Endometrial microvascular endothelial cells (primary cell): ENCODE data around the gene MAP4K3. TPM values are rescaled to one million over a fixed set of nuclear protein-coding genes. Genes with fewer than 3 reads are reported as not detected.
"Not testable (repeated sequence)": the region's sequence is repeated elsewhere in the genome, so short reads cannot be mapped to it uniquely, and the experiment has no call there.

ENCODE experiments used
- in situ Hi-C: cut with HindIII; loops from 2 replicates; pipeline ENCODE4 v1.10.0; 2017; ENCODE audit warnings: low sequenced_read_pairs, low pct_unique_long_range_greater_than_20kb; ENCODE audit errors: inconsistent ontology term
- total RNA-seq: library from RNA; depleted of rRNA; stranded (reverse); fragments of >200 nt; gene quantifications from one replicate; pipeline ENCODE4 v1.2.3, GENCODE V29; 2015; ENCODE audit errors: inconsistent ontology term

Gene MAP4K3
- total RNA-seq, 1 donor from 2014 or later, result 12.4 TPM

DNA sequence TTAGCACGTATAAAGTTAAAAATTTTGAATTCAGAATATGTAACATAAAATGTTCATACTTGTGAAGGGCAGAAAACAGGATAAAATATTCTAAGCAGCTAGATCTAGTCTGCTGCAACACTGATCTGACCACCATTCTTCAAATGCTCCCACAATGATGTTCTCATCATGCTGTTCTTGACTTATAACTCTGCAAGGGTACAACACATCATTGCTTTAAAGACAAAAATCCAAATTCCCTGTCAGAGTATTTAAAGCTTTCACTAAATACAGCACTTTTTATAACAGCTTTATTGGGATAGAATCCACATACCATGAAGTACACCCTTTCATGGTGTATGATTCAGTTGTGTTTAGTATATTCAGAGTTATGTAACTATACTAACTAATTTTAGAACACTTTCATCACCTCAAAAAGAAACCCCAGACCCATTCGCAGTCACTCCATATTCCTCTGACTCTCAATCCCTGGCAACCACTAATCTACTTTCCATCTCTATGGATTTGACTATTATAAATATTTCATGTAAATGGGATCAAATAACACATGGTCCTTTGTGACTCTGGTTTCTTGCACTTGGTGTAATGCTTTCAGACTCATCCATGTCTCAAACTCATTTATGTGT lies 56.4 kb downstream of the MAP4K3 start:
- in situ Hi-C loops, result no loop called here

DNA sequence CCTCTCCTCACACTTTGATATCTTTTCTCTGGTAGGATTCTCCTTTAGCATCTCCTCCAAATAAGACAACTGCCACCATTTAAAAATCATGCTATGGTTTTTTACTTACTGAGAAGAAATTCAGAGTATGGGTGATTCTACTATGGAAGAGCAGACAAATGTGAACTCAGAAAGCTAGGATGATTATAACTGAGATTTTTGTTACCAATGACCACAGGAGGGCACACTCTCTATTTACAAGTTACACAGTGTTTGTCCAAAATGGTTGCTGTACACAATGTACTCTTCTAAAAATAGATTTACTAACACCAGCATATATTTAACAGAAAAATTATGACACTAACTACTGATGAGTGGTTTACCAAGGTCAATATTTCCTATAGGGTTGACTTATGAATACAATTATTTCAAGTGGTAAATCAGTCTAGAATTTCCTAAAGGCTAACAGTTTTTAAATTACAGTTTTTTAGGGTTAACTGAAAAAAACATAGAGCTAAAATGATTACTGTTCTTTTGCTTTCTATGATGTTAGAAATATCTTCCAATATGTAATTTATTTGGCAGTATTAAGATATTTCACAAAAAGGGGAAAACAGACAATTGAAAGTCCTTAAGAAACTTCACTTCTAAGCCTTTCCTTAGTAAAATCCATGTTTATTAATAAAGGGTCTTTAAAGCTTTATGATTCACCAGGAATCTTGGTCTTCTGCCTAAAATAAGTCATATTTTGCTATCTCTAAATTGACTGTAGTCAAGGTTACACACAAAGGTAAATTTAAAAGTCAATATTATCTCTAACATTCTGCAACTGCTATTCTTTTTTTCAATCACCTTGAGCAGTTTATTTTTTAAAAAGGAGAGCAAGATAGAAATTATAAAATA lies 57.2 kb downstream of the MAP4K3 start:
- in situ Hi-C loops, result no loop called here

DNA sequence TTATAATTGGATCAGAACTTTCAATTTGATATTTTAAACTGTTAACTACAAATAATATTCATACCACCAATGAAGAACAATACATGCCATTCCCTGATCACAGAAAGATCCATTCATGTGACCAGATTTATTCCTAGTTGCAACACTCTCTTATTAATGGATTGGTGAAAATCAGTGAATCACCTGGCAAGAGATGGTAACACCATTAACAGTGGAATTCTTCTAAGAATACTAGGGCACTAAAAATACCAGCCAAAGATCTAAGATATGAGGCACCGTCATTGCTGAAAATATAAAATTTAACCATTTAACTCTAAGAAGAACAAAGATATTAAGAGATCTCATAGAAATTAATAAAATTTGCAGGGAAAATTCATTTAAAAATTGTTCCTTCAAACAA lies 58.1 kb downstream of the MAP4K3 start:
- in situ Hi-C loops, result no loop called here

DNA sequence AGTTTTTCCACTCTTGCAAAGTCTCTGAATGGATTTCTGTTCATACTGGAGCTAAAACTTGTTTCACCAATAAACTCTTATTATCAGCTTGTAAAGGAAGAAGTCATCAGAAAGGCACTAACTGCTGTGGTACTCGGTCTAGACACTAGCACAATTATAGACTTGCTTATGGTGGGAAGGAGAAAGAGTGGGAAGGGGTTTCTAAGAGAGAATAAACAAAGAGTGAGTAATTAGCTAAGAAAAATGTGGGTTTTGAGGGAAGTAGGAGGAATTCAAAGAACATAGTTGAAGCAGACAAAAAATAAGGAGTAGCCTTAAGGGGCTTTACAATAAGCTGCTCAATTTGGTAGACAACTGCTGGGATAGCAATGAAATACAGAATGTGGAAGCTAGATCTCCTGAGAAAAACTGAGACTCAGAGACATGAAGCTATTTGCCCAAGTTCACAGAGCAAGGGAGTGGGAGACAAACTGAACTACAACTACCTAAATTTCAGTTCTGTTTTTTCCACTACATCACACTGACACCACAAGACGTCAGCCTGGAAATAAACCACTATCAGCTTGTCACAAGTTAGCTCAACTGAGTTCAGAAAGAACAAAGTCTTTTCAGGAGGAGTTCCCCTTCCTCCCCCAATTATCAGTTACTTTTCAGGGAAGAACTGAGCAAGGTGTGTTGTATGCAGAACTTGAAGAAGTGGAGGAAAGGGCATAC lies 59.7 kb downstream of the MAP4K3 start:
- in situ Hi-C loops, result no loop called here

DNA sequence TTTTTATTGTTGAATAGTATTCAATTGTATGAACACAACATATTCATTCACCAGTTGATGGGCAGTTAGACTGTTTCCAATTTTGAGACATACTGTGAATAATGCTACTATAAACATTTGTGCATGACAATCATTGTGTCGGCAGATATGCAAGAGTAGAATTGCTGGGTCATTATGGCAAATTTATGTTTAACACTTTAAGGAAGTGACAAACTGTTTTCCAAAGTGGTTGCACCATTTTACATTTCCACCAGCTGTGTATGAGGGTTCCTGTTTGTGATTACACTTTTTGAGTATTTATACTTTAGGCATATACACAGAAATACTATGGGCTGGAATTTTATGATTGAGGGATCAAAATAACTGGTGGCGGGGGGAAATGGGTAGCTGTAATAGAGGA lies 61.2 kb downstream of the MAP4K3 start:
- in situ Hi-C loops, result no loop called here

DNA sequence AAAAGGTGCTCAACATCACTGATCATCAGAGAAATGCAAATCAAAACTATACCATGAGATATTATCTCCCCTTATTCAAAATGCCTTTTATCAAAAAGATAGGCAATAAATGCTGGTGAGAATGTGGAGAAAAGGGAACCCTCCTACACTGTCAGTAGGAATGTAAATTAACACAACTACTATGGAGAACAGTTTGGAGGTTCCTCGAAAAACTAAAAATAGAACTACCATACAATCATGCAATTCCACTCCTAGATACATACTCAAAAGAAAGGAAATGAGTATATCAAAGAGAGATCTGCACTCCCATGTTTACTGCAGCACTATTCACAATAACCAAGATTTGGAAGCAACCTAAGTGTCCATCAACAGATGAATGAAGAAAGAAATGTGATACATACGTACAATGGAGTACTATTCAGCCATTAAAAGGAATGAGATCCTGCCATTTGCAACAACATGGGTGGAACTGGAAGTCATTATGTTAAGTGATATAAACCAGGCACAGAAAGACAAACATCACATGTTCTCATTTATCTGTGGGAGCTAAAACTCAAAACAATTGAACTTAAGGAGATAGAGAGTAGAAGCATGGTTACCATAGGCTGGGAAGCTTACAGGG lies 63.8 kb downstream of the MAP4K3 start:
- in situ Hi-C loops, result no loop called here

DNA sequence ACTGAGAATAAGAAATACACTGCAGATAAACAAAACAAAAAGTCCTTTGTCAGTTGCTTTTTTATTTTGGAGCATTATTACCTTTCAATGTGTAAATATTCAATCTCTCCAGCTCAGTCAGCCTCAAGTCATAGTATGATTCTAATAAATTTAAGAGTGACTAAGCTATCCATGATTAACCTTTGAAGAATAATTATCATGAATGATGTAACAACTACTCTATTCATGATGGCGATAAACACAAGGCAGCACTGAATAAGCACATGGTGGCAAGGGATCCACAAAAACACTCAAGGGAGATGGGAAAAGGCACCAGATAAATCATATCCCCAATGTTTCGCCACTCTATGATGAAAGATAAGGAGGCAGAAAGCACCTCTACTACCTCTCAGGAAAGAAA lies 67.0 kb downstream of the MAP4K3 start:
- in situ Hi-C loops, result no loop called here

DNA sequence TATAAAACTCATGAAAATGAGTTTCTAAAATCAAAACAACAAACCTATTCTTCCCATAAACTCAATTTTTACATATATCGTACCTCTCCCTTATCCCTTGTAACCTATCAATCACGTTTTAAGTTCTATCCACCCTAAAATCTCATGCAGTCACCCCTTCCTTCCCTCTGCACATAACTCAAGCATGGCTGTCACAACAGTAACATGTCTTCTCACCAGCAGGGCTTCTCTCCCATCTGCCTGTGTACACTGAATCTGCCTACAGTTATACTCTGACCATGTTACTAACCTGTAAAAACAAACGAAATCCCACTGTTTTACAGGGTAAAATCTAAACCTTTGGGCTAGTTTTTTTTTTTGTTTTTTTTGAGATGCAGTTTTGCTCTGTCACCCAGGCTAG lies 68.2 kb downstream of the MAP4K3 start:
- in situ Hi-C loops, result no loop called here

DNA sequence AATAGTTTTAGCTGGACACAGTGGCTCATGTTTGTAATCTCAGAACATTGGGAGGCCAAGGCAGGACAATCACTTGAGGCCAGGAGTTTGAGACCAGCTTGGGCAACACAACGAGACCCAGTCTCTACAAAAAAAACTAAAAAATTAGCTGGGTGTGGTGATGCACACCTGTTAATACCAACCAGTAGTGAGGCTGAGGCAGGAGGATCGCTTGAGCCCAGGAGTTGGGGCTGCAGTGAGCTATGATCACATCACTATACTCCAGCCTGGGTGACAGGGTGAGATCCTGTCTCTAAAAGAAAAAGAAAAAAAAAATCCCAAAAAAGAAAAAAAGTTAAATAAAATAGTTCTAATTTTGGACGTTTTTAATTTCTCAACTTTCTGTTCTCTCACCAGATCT lies 68.7 kb downstream of the MAP4K3 start:
- in situ Hi-C loops, result no loop called here

DNA sequence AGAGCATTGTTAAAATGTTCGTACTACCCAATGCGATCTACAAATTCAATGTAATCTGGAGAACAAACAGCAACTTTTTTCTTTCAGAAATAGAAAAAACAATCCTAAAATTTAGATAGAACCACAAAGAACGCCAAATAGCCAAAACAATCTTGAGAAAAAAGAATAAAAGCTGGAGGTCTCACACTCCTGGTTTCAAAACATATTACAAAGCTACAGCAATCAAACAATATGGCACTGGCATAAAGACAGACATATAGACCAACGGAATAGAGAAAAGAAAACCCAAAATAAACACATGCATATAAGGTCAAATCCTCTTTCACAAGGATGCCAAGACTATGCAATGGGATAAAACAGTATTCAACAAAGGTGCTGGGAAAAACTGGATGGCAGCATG lies 74.5 kb downstream of the MAP4K3 start:
- in situ Hi-C loops, result no loop called here

DNA sequence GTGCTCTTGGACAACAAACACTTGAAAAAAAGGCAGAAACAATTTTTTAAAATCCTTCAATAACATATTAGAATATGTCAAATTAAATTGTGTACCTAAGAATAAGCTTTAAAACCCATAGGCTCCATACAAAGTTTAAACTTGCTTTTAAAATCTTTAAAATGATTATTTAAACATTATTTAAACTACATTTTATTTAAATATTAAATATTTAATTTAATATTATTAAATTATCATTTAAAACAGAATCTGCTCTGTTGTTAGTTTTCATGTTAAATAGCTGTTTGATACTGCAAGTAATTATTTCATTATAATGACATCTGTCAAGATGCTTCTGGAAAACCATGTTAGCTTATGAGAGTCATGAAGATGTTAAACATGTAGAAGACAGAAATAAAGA lies 75.6 kb downstream of the MAP4K3 start:
- in situ Hi-C loops, result no loop called here

DNA sequence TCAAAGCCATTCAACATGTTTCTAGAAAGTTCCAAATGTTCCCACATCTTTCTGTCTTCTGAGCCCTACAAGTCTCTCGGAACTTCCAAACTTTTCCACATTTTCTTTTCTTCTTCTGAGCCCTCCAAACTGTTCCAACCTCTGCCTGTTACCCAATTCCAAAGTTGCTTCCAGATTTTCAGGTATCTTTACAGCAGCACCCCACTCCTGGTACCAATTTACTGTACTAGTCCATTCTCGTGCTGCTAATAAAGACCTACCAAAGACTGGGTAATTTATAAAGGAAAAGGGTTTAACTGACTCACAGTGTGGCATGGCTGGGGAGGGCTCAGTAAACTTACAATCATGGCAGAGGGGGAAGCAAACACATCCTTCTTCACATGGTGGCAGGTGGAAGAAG lies 76.7 kb downstream of the MAP4K3 start:
- in situ Hi-C loops, result not testable (repeated sequence)

DNA sequence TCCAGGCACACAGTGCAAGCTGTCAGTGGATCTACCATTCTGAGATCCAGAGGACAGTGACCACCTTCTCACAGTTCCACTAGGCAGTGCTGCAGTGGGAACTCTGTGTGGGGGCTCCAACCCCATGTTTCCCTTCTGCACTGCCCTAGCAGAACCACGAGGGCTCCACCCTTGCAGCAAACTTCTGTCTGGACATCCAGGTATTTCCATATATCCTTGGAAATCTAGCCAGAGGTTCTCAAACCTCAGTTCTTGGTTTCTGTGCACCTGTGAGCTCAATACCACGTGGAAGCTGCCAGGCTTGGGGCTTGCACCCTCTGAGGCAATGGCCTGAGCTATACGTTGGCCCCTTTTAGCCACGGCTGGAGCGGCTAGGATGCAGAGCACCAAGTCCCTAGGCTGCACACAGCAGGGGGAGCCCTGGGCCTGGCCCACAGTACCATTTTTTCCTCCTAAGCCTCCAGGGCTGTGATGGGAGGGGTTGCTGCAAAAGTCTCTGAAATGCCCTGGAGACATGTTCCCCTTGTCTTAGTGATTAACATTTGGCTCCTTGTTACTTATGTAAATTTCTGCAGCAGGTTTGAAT lies 77.5 kb downstream of the MAP4K3 start:
- in situ Hi-C loops, result no loop called here

DNA sequence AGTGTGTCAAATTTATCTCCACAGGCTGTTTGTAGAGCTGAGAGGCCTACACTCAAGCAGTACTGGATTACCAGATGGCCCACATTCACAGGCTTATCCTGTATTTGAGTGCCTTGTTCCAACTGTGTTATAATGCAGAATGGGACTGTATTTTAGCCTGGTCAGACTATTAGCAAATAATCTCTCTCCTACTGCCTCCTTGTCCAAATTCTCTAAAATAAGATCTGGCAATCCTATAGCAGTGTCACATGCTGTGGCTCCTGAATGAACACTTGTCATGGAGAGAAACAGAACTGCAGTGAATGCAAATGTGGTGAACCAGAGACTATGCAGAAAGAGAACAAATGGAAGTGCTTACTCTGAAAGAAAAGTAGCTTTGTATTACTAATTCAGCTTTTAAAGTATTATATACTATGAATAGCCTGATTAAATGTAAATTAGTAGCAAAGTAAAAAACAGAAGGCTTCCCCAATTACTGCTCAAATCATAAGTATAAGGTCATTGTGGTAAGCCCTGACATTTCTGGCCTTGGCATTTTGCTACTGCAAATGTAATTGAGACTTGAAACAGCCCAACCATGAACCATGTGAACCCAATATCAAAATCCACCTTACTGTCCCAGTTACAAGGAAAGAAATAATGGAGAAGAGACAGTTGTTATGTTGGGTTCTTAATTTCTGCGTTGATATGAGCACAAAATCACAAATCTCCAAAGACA lies 80.0 kb downstream of the MAP4K3 start:
- in situ Hi-C loops, result no loop called here

DNA sequence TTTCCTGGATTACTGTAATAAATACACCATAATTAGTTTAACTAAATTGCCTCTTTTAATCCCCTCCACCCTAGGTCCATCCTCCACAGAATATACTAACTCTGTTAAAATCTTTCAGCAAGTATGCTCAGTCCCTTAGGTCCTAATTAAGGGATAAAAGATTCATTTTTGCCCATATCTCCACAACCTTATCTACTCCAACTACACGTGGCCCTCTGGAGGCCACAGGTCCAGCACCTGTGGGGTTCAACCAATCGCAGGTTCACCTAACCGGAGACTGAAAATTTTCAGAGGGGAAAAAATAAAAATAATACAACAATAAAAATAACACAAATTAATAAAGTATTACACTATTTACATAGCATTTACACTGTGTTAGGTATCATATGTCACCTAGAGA lies 86.4 kb downstream of the MAP4K3 start:
- in situ Hi-C loops, result no loop called here

DNA sequence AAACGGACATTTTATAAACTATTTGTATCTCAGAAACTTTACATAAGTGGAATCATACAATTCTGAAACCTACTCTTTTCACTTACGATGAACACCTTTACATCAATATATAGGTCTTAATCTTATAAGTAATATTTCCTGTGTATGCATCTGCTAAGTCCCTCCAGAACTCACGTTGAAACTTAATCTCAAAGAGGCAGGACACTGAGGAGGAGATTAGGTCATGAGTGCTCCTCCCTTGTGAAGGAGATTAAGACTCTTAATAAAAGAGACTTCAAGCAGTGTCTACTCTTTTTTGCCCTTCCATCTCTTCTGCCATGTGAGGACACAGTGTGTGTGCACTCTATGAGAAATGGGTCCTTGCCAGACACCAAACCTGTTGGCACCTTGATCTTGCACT lies 98.6 kb downstream of the MAP4K3 start:
- in situ Hi-C loops, result no loop called here

DNA sequence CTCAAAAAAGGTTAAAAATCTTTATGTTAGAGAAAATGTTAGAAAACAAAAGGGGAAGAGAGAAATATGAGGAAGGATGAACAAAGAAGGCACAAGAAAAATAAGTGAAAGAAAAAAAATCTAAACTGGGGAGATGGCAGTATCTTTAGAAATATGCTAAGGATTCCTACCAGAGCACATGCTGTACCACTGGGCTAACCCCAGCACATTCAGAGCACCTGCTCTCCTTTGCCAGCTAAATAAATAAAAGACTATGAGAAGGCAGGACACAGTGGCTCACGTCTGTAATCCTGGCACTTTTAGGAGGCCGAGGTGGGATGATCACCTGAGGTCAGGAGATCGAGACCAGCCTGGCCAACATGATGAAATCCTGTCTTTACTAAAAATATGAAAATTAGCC lies 101.2 kb downstream of the MAP4K3 start:
- in situ Hi-C loops, result no loop called here

DNA sequence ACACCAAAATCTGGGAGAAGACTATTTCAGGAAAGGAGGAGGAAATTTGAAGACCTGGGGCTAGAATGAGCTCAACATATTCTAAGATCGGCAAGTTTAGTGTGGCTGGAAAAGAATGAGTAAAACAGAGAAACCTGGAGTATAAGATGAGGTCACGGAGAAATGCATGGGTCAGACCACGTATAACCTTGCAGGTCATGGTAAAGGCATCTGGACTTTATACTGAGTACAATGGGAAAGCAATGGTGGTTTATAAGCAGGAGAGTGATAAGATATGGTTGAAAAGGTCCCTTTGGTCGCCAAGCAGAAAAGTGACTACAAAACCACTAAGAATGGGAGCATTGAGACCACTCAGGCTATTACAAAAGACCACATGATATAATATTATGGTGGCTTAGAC lies 102.1 kb downstream of the MAP4K3 start:
- in situ Hi-C loops, result no loop called here

DNA sequence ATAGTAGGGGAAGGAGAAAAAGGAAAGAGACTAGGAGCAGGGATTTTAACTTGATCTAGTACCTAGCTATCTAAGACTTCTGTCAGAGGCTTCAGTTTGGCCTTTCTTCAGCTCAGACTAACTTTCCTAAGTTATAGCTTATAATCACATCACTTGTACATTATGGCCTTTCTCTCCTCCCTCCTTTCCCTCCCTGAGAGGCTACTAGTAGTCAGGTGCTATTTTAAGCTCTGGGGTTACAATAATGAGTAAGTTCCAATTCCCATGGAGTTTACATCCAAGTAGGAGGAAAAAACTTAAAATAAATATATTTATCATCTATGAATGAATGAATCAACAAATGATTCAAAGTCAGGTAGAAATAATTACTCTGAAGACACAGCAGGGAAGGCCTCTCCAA lies 102.6 kb downstream of the MAP4K3 start:
- in situ Hi-C loops, result no loop called here
